Tibial nerve (tissue), 4 donors: ENCODE results near the gene SMPD2. TPM values are rescaled to one million over a fixed set of nuclear protein-coding genes. Genes with fewer than 3 reads are reported as not detected.

Source experiments
- DNase-seq, 2 donors: peaks; one replicate each; pipeline ENCODE4 v3.0.0-alpha.2; 2019; ENCODE audit warnings: low spot score in 2 of 2
- H3K27ac ChIP-seq, 4 donors: fragments of 200-600 bp; sonication (generic) in 3 of 4; one replicate each; pipeline ENCODE4 v1.5.1; 2017 to 2019; ENCODE audit warnings: mild to moderate bottlenecking in 1 of 4
- H3K27me3 ChIP-seq, 2 donors: fragments of 200-600 bp; sonication (generic) in 1 of 2; one replicate each; pipeline versions ENCODE4 v1.5.1 to v1.6.0; 2017 to 2019
- H3K36me3 ChIP-seq, 3 donors: fragments of 200-600 bp; sonication (generic); one replicate each; pipeline ENCODE4 v1.5.1; 2018 to 2019
- H3K4me1 ChIP-seq, 4 donors: fragments of 200-600 bp; sonication (generic) in 3 of 4; one replicate each; pipeline ENCODE4 v1.5.1; 2017 to 2019
- H3K4me3 ChIP-seq, 4 donors: fragments of 200-600 bp; sonication (generic) in 3 of 4; one replicate each; pipeline ENCODE4 v1.5.1; 2017 to 2019; ENCODE audit warnings: mild to moderate bottlenecking in 1 of 4, moderate library complexity in 1 of 4
- H3K9me3 ChIP-seq, 4 donors: fragments of 200-600 bp; sonication (generic) in 3 of 4; one replicate each; pipeline ENCODE4 v1.5.1; 2017 to 2019
- CTCF ChIP-seq, 5 experiments: fragments of 200-600 bp in 3 of 5; fragments of 450-650 bp in 2 of 5; sonication (generic) in 3 of 5; IDR thresholded peaks; one replicate each; pipeline ENCODE4 v1.5.1; 2016 to 2019; ENCODE audit warnings: antibody characterized with exemption in 5 of 5, mild to moderate bottlenecking in 3 of 5, moderate library complexity in 2 of 5
- EP300 ChIP-seq, 2 donors: sonication (generic); formaldehyde crosslinking; IDR thresholded peaks; one replicate each; pipeline ENCODE4 v1.6.1; 2017; ENCODE audit warnings: antibody characterized with exemption in 2 of 2, mild to moderate bottlenecking in 1 of 2
- POLR2A ChIP-seq, 2 donors: fragments of 450-650 bp; IDR thresholded peaks; one replicate each; pipeline ENCODE4 v1.6.1; 2017; ENCODE audit warnings: antibody characterized with exemption in 2 of 2, mild to moderate bottlenecking in 2 of 2, moderate library complexity in 2 of 2
- WGBS, 2 donors: methylation state at CpG; one replicate each; pipeline ENCODE4 v1.1.5; 2018; 5-methylcytosine and 5-hydroxymethylcytosine counted together
- total RNA-seq, 4 donors: library from RNA; depleted of rRNA; stranded (reverse); fragments of >200 nt; gene quantifications; one replicate each; pipeline ENCODE4 v1.1.0, GENCODE V29; 2016

The SMPD2 gene
- total RNA-seq, 4 donors from 2014 or later = 12.6 to 32.4 (median 17.1) TPM

- Histone ChIP-seq H3K9me3 (no peaks in the 10 kb centered on the region), H3K4me1 (peaks cover 2 to 49% (median 20%) of the 10 kb centered on the region in 4 donors), H3K27ac (no peak overlapping the region), H3K4me3 (no peak overlapping the region), H3K36me3 (peaks cover 0 to 77% (median 12%) of the 10 kb centered on the region in 3 donors), H3K27me3 (no peaks in the 10 kb centered on the region)
- 96% methylated on average over 2 of the region's 2 CpGs for WGBS, 2 donors
- no peak for TF ChIP-seq POLR2A (IDR thresholded peaks at IDR 0.05)
- TF ChIP-seq EP300 (IDR thresholded peaks at IDR 0.05) = no peak
- no peak for TF ChIP-seq CTCF (IDR thresholded peaks at IDR 0.05)
- DNase-seq = no peak
These were observed 35.1 kb downstream of the SMPD2 start for GRCh38 chr6:109475625-109476024.

- 87 to 95% methylated on average over 2 of the region's 2 CpGs for WGBS, 2 donors
- no peaks in the 10 kb centered on the region for H3K9me3 ChIP-seq
- no peak for DNase-seq
- no peak overlapping the region for H3K27ac ChIP-seq
- H3K4me3 ChIP-seq = no peak overlapping the region
- H3K4me1 ChIP-seq = peaks cover 3 to 64% (median 33%) of the 10 kb centered on the region in 4 donors
- TF ChIP-seq EP300 (IDR thresholded peaks at IDR 0.05) = no peak
- no peak for TF ChIP-seq POLR2A (IDR thresholded peaks at IDR 0.05)
- no peak for TF ChIP-seq CTCF (IDR thresholded peaks at IDR 0.05)
- H3K27me3 ChIP-seq = no peaks in the 10 kb centered on the region
- peaks cover 0 to 75% (median 11%) of the 10 kb centered on the region in 3 donors for H3K36me3 ChIP-seq
These were observed 36.7 kb downstream of the SMPD2 start for GRCh38 chr6:109477184-109477583.

GRCh38 chr6:109477725-109478124, 37.2 kb downstream of the SMPD2 start:
- Histone ChIP-seq H3K36me3 (peaks cover 0 to 69% (median 11%) of the 10 kb centered on the region in 3 donors), H3K4me1 (peaks cover 3 to 68% (median 34%) of the 10 kb centered on the region in 4 donors), H3K27me3 (no peaks in the 10 kb centered on the region), H3K4me3 (no peak overlapping the region), H3K9me3 (no peaks in the 10 kb centered on the region), H3K27ac (no peak overlapping the region)
- TF ChIP-seq EP300 (IDR thresholded peaks at IDR 0.05) (no peak), CTCF (IDR thresholded peaks at IDR 0.05) (no peak)
- 41 to 48% methylated on average over 2 of the region's 2 CpGs for WGBS, 2 donors
- no peak for DNase-seq

- Histone ChIP-seq H3K36me3 (peaks cover 0 to 63% (median 11%) of the 10 kb centered on the region in 3 donors), H3K9me3 (no peaks in the 10 kb centered on the region), H3K4me1 (peaks cover 3 to 65% (median 34%) of the 10 kb centered on the region in 4 donors), H3K27ac (no peak overlapping the region), H3K27me3 (no peaks in the 10 kb centered on the region), H3K4me3 (no peak overlapping the region)
- 80 to 81% methylated on average over 9 of the region's 9 CpGs for WGBS, 2 donors
- TF ChIP-seq POLR2A (IDR thresholded peaks at IDR 0.05) (no peak), CTCF (IDR thresholded peaks at IDR 0.05) (no peak), EP300 (IDR thresholded peaks at IDR 0.05) (no peak)
- no peak for DNase-seq
These were observed 37.8 kb downstream of the SMPD2 start for GRCh38 chr6:109478222-109478805.

- TF ChIP-seq CTCF (IDR thresholded peaks at IDR 0.05) = no peak
- no peak overlapping the region for H3K4me3 ChIP-seq
- H3K36me3 ChIP-seq = peaks cover 0 to 56% (median 9%) of the 10 kb centered on the region in 3 donors
- H3K27ac ChIP-seq = no peak overlapping the region
- H3K4me1 ChIP-seq = peaks cover 3 to 70% (median 36%) of the 10 kb centered on the region in 4 donors
- no peaks in the 10 kb centered on the region for H3K27me3 ChIP-seq
- no peaks in the 10 kb centered on the region for H3K9me3 ChIP-seq
- 54 to 56% methylated on average over 5 of the region's 5 CpGs for WGBS, 2 donors
- DNase-seq = no peak
These were observed 38.5 kb downstream of the SMPD2 start for GRCh38 chr6:109478841-109479624.
